Measurements from ENCODE around the gene PRDX6. TPM values are rescaled to one million over a fixed set of nuclear protein-coding genes. Genes with fewer than 3 reads are reported as not detected.

The PRDX6 gene
- total and polyA plus RNA-seq, 4 donors = 170 to 347 (median 246) TPM

DNA sequence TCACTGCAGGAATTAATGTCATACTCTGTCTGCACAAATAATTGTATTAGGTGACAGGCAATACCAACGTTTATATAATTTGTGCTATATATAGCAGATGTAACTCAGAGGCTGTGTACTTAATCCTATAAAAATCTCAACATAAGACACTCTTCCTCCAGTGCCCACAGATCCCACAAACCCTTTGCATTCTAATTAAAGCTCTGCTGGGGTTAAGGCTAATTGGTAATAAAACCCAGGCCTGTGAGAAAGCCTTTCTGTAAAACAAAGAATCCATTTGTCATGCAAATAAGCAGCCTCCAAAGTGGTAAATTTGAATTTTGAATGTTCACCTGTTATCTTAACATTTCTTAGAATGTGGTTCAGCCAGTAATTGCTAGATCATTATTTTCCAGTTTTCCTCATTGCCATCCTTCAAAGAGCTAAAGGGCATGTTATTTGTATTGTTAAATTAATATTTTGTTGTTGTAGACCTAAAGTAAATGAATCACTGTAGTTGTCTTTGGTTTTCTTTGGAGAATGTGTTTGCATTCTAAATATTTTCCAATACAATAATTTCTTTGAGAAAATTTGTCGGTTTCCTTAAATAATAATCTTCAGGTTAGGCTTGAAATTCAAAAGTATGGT is 46.3 kb upstream of the PRDX6 start:
- peak overlapping the region in 1 of 2 donors; percentile 74 for H3K27ac ChIP-seq (ENCODE audit: low read depth in 1 of 2, low read length in 1 of 2)
- DNase-seq = no peak
- no peaks in the 10 kb centered on the region for H3K9me3 ChIP-seq (ENCODE audit: control insufficient read depth in 4 of 4, insufficient read depth in 3 of 4, low read length in 3 of 4)
- H3K36me3 ChIP-seq (ENCODE audit: control insufficient read depth in 4 of 4, insufficient read depth in 4 of 4, low read length in 4 of 4) = peaks cover 0 to 6% (median 0%) of the 10 kb centered on the region in 4 donors
- peak overlapping the region in 1 of 2 donors; percentile 88 for H3K9ac ChIP-seq (ENCODE audit: insufficient read depth in 1 of 2, low read length in 2 of 2)
- peaks cover 0 to 27% (median 5%) of the 10 kb centered on the region in 5 donors for H3K4me1 ChIP-seq (ENCODE audit: control insufficient read depth in 5 of 5, insufficient read depth in 5 of 5, low read length in 5 of 5)
- no peak for TF ChIP-seq CTCF (IDR thresholded peaks at IDR 0.05; ENCODE audit: control extremely low read depth, extremely low read depth)
- H3K27me3 ChIP-seq (ENCODE audit: control insufficient read depth in 3 of 3, insufficient read depth in 3 of 3, low read length in 2 of 3) = no peaks in the 10 kb centered on the region
- WGBS, 2 donors = 1% methylated on average over 2 of the region's 2 CpGs
- no peak overlapping the region for H3K4me3 ChIP-seq
- ATAC-seq (ENCODE audit: insufficient read depth, low FRiP score) = no peak

DNA sequence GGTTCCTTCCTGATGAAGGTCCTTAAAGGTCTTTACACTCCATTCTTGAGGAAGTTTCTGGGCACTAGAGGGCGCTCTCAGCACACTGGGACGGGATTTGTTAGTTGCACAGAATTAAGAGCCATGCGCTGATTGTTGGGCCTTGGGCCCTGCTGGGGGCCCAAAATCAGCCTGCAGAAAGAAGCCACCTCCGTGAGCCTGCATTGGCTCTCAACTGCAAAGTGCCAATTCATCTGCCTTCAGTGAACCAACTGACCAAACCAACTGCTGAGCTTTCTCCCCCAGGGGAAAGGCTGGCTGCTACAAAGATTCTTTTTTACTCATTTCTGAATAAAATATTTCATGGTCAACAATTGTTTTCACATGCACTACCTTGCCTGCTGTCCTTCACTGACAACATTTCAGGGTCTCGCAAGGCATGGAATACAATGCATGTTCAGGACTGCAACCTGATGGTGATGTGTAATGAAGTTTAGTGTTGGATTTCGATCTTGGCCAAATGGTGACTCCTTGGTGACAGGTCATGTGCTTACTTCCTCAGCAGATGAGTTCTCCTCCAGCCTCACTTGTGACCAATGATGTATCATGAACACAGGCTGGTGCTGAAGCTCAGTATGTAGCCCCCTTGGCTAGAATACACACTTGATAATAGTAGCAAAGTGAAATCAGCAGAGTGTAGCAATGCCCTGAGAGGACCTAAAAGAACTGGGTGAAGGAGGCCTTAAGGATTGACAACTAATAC is 45.7 kb upstream of the PRDX6 start:
- peak overlapping the region in 1 of 2 donors; percentile 88 for H3K9ac ChIP-seq (ENCODE audit: insufficient read depth in 1 of 2, low read length in 2 of 2)
- H3K9me3 ChIP-seq (ENCODE audit: control insufficient read depth in 4 of 4, insufficient read depth in 3 of 4, low read length in 3 of 4) = no peaks in the 10 kb centered on the region
- peaks cover 0 to 6% (median 0%) of the 10 kb centered on the region in 4 donors for H3K36me3 ChIP-seq (ENCODE audit: control insufficient read depth in 4 of 4, insufficient read depth in 4 of 4, low read length in 4 of 4)
- WGBS, 2 donors = 33 to 35% methylated on average over 6 of the region's 6 CpGs
- H3K4me1 ChIP-seq (ENCODE audit: control insufficient read depth in 5 of 5, insufficient read depth in 5 of 5, low read length in 5 of 5) = peaks cover 0 to 27% (median 5%) of the 10 kb centered on the region in 5 donors
- no peaks in the 10 kb centered on the region for H3K27me3 ChIP-seq (ENCODE audit: control insufficient read depth in 3 of 3, insufficient read depth in 3 of 3, low read length in 2 of 3)
- H3K4me3 ChIP-seq = no peak overlapping the region
- DNase-seq (peak; percentile 90 to 96 (median 95)), ATAC-seq (ENCODE audit: insufficient read depth, low FRiP score) (peak; percentile 67)
- no peak overlapping the region for H3K27ac ChIP-seq (ENCODE audit: low read depth in 1 of 2, low read length in 1 of 2)
- TF ChIP-seq CTCF (IDR thresholded peaks at IDR 0.05; ENCODE audit: control extremely low read depth, extremely low read depth) = peak; percentile 87

- Histone ChIP-seq H3K9ac (ENCODE audit: insufficient read depth in 1 of 2, low read length in 2 of 2) (no peak overlapping the region), H3K9me3 (ENCODE audit: control insufficient read depth in 4 of 4, insufficient read depth in 3 of 4, low read length in 3 of 4) (no peaks in the 10 kb centered on the region), H3K27me3 (ENCODE audit: control insufficient read depth in 3 of 3, insufficient read depth in 3 of 3, low read length in 2 of 3) (no peaks in the 10 kb centered on the region), H3K27ac (ENCODE audit: low read depth in 1 of 2, low read length in 1 of 2) (no peak overlapping the region), H3K4me3 (no peak overlapping the region), H3K36me3 (ENCODE audit: control insufficient read depth in 4 of 4, insufficient read depth in 4 of 4, low read length in 4 of 4) (peaks cover 0 to 6% (median 0%) of the 10 kb centered on the region in 4 donors), H3K4me1 (ENCODE audit: control insufficient read depth in 5 of 5, insufficient read depth in 5 of 5, low read length in 5 of 5) (peaks cover 0 to 27% (median 5%) of the 10 kb centered on the region in 5 donors)
- DNase-seq (no peak), ATAC-seq (ENCODE audit: insufficient read depth, low FRiP score) (no peak)
- TF ChIP-seq CTCF (IDR thresholded peaks at IDR 0.05; ENCODE audit: control extremely low read depth, extremely low read depth) = no peak
- WGBS, 2 donors = 94 to 97% methylated on average over 2 of the region's 2 CpGs
These were observed 44.8 kb upstream of the PRDX6 start for GRCh38 chr1:173432331-173432730.
